Esophagus (tissue), 2 donors: Measurements from ENCODE around the gene TLR1. TPM values are rescaled to one million over a fixed set of nuclear protein-coding genes. Genes with fewer than 3 reads are reported as not detected.

Experiments
- H3K27ac ChIP-seq, 2 donors: one replicate each; pipeline ENCODE4 v1.5.1; 2013; ENCODE audit warnings: low read depth in 2 of 2, mild to moderate bottlenecking in 2 of 2, inconsistent platforms in 1 of 2, low read length in 1 of 2, moderate library complexity in 1 of 2
- H3K27me3 ChIP-seq, 2 donors: one replicate each; pipeline ENCODE4 v1.6.1; 2013; ENCODE audit warnings: low read length in 2 of 2, control low read depth in 1 of 2, mild to moderate bottlenecking in 1 of 2; ENCODE audit not compliant: insufficient read depth in 2 of 2, control insufficient read depth in 1 of 2
- H3K36me3 ChIP-seq, 2 donors: one replicate each; pipeline ENCODE4 v1.6.1; 2013; ENCODE audit warnings: low read length in 1 of 2; ENCODE audit not compliant: control insufficient read depth in 2 of 2, insufficient read depth in 2 of 2
- H3K4me1 ChIP-seq, 2 donors: one replicate each; pipeline ENCODE4 v1.6.1; 2013; ENCODE audit warnings: low read length in 1 of 2; ENCODE audit not compliant: control insufficient read depth in 2 of 2, insufficient read depth in 2 of 2
- H3K4me3 ChIP-seq, 2 donors: one replicate each; pipeline ENCODE4 v1.5.1; 2013; ENCODE audit warnings: low read length in 2 of 2, mild to moderate bottlenecking in 2 of 2, low read depth in 1 of 2, moderate library complexity in 1 of 2
- H3K9me3 ChIP-seq, 2 donors: one replicate each; pipeline ENCODE4 v1.6.1; 2013; ENCODE audit warnings: mild to moderate bottlenecking in 2 of 2, low read depth in 1 of 2, low read length in 1 of 2, moderate library complexity in 1 of 2; ENCODE audit not compliant: control insufficient read depth in 2 of 2, insufficient read depth in 1 of 2
- WGBS, 2 donors: extraction: QIAGEN DNeasy Blood & Tissue Kit; methylation state at CpG; one replicate each; pipeline ENCODE4 v1.1.7; 2013; 5-methylcytosine and 5-hydroxymethylcytosine counted together
- polyA plus RNA-seq, 2 donors: library from polyadenylated mRNA; stranded (reverse); fragments of 200-250 nt; gene quantifications; one replicate each; pipeline ENCODE4 v1.2.3, GENCODE V29; 2013
- donor health status: healthy with polysubstance abuse.
- donor health status: Bipolar disorder and iron deficiency.

TLR1 gene
- polyA plus RNA-seq, 2 donors = 1.2 TPM

- Histone ChIP-seq H3K4me3 (no peak overlapping the region), H3K4me1 (peaks cover 0 to 10% of the 10 kb centered on the region in 2 donors), H3K27ac (no peak overlapping the region), H3K9me3 (no peaks in the 10 kb centered on the region), H3K27me3 (no peaks in the 10 kb centered on the region), H3K36me3 (no peaks in the 10 kb centered on the region)
- WGBS, 2 donors = 77 to 80% methylated on average over 4 of the region's 4 CpGs
Observed at GRCh38 chr4:38749336-38749735, 55.3 kb downstream of the TLR1 start.

GRCh38 chr4:38747629-38748028 is 57.0 kb downstream of the TLR1 start:
- Histone ChIP-seq H3K36me3 (no peaks in the 10 kb centered on the region), H3K4me3 (no peak overlapping the region), H3K4me1 (peaks cover 0 to 2% of the 10 kb centered on the region in 2 donors), H3K27me3 (no peaks in the 10 kb centered on the region), H3K9me3 (no peaks in the 10 kb centered on the region), H3K27ac (no peak overlapping the region)

Other genes starting within 250 kb of the TLR1 start
- gene KLF3, start 140.6 kb downstream of the TLR1 start, polyA plus RNA-seq = 10 to 100 TPM; 20.6 to 36.2 TPM
- gene TLR10, start 21.8 kb downstream of the TLR1 start, polyA plus RNA-seq = under 1 TPM; 0.12 to 0.16 TPM
- under 1 TPM; 0.20 to 0.21 TPM for gene TLR6, start 52.0 kb upstream of the TLR1 start, polyA plus RNA-seq
- 10 to 100 TPM; 13.5 to 21.4 TPM for gene FAM114A1, start 63.0 kb upstream of the TLR1 start, polyA plus RNA-seq
- gene TMEM156, start 227.6 kb upstream of the TLR1 start, polyA plus RNA-seq = under 1 TPM; 0.25 to 0.81 TPM